GM19099 (cell line): ENCODE measurements around the gene GAS1.

Experiments used
- POLR2A ChIP-seq: IDR thresholded peaks from 3 replicates; pipeline ENCODE4 v1.6.1; 2011; ENCODE audit warnings: low read depth; ENCODE audit not compliant: insufficient read length; ENCODE audit errors: extremely low read depth

GAS1 gene

GRCh38 chr9:86975036-86975435, 27.7 kb upstream of the GAS1 start:
- no peak for TF ChIP-seq POLR2A

- no peak for TF ChIP-seq POLR2A
These were observed 27.1 kb upstream of the GAS1 start for GRCh38 chr9:86974421-86974820.

- TF ChIP-seq POLR2A, result no peak
These were observed 24.4 kb upstream of the GAS1 start for GRCh38 chr9:86971742-86972141.

GRCh38 chr9:86968258-86968920, 21.1 kb upstream of the GAS1 start:
- no peak for TF ChIP-seq POLR2A

- no peak for TF ChIP-seq POLR2A
These were observed 19.7 kb upstream of the GAS1 start for GRCh38 chr9:86966852-86967511.

GRCh38 chr9:86965636-86966395, 18.5 kb upstream of the GAS1 start:
- no peak for TF ChIP-seq POLR2A

GRCh38 chr9:86962692-86963091, 15.4 kb upstream of the GAS1 start:
- no peak for TF ChIP-seq POLR2A

- TF ChIP-seq POLR2A, result no peak
These were observed 13.6 kb upstream of the GAS1 start for GRCh38 chr9:86960938-86961337.

GRCh38 chr9:86958203-86958602, 10.9 kb upstream of the GAS1 start:
- no peak for TF ChIP-seq POLR2A

GRCh38 chr9:86955561-86955960, 8.3 kb upstream of the GAS1 start:
- TF ChIP-seq POLR2A, result no peak

GRCh38 chr9:86955042-86955441, 7.7 kb upstream of the GAS1 start:
- TF ChIP-seq POLR2A, result no peak

GRCh38 chr9:86953181-86953580, 5.9 kb upstream of the GAS1 start:
- TF ChIP-seq POLR2A, result no peak

- TF ChIP-seq POLR2A, result no peak
These were observed 996 bp upstream of the GAS1 start for GRCh38 chr9:86948074-86948929.

GRCh38 chr9:86946201-86947145, 833 bp downstream of the GAS1 start:
- TF ChIP-seq POLR2A, result no peak
